ENCODE data around the gene ARHGAP18.
A peak's percentile ranks its signal among the peaks of the same experiment; 100 is the strongest.

The ARHGAP18 gene

GRCh38 chr6:129608886-129609537, 101.0 kb downstream of the ARHGAP18 start:
- no peak for DNase-seq (ENCODE audit: low read depth)
- no peak for TF ChIP-seq CTCF (IDR thresholded peaks at IDR 0.05; ENCODE audit: low read length, missing control alignments)
- no peak overlapping the region for H3K4me3 ChIP-seq (replicated peaks; ENCODE audit: low read depth, low read length)

GRCh38 chr6:129607581-129608186, 102.3 kb downstream of the ARHGAP18 start:
- DNase-seq (ENCODE audit: low read depth): peak; percentile 67
- TF ChIP-seq CTCF (IDR thresholded peaks at IDR 0.05; ENCODE audit: low read length, missing control alignments): no peak
- H3K4me3 ChIP-seq (replicated peaks; ENCODE audit: low read depth, low read length): no peak overlapping the region

- no peak for TF ChIP-seq CTCF (IDR thresholded peaks at IDR 0.05; ENCODE audit: low read length, missing control alignments)
Measured at GRCh38 chr6:129606664-129607063, 103.3 kb downstream of the ARHGAP18 start.

GRCh38 chr6:129605967-129606366, 104.0 kb downstream of the ARHGAP18 start:
- DNase-seq (ENCODE audit: low read depth): no peak
- no peak for TF ChIP-seq CTCF (IDR thresholded peaks at IDR 0.05; ENCODE audit: low read length, missing control alignments)
- no peak overlapping the region for H3K4me3 ChIP-seq (replicated peaks; ENCODE audit: low read depth, low read length)

More at GRCh38 chr6:129606664-129607063, 103.3 kb downstream of the ARHGAP18 start:
- no peak overlapping the region for H3K4me3 ChIP-seq (replicated peaks; ENCODE audit: low read depth, low read length)
- peak; percentile 21 for DNase-seq (ENCODE audit: low read depth)

GRCh38 chr6:129605095-129605494, 104.9 kb downstream of the ARHGAP18 start:
- no peak for DNase-seq (ENCODE audit: low read depth)
- no peak for TF ChIP-seq CTCF (IDR thresholded peaks at IDR 0.05; ENCODE audit: low read length, missing control alignments)
- H3K4me3 ChIP-seq (replicated peaks; ENCODE audit: low read depth, low read length): no peak overlapping the region

GRCh38 chr6:129604321-129604720, 105.7 kb downstream of the ARHGAP18 start:
- no peak overlapping the region for H3K4me3 ChIP-seq (replicated peaks; ENCODE audit: low read depth, low read length)
- TF ChIP-seq CTCF (IDR thresholded peaks at IDR 0.05; ENCODE audit: low read length, missing control alignments): no peak
- DNase-seq (ENCODE audit: low read depth): no peak

GRCh38 chr6:129603741-129604140, 106.2 kb downstream of the ARHGAP18 start:
- DNase-seq (ENCODE audit: low read depth): no peak
- H3K4me3 ChIP-seq (replicated peaks; ENCODE audit: low read depth, low read length): no peak overlapping the region
- TF ChIP-seq CTCF (IDR thresholded peaks at IDR 0.05; ENCODE audit: low read length, missing control alignments): no peak

All from fibroblast of pulmonary artery (primary cell).